HG02973 (cell line): ENCODE measurements around the gene MYO7A.
"Not testable (repeated sequence)": the region's sequence is repeated elsewhere in the genome, so short reads cannot be mapped to it uniquely, and the experiment has no call there.

ENCODE experiments used
- ATAC-seq: cut with Tn5 transposase; IDR thresholded peaks from one replicate; pipeline ENCODE4 v1.9.1; 2021; ENCODE audit warnings: moderate library complexity; ENCODE audit not compliant: unreplicated experiment

Gene MYO7A

DNA sequence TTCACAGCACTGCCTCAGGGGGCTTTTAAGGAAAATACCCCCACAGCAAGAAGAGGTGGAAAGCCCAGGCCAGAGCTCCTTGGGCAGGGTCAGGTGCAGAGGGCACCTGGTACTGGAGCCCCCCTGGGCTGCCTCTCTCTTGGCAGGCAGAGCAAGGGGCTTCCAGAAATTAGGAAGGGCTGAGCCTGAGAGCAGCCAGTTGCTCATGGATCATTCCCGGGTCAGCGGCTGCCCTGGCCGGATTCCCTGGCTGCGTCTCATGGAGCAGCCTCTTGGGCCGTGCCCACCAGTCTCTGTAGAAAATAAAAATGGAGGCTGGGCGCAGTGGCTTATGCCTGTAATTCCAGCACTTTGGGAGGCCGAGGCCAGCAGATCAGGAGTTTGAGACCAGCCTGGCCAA is 35.7 kb upstream of the MYO7A start:
- no peak for ATAC-seq

DNA sequence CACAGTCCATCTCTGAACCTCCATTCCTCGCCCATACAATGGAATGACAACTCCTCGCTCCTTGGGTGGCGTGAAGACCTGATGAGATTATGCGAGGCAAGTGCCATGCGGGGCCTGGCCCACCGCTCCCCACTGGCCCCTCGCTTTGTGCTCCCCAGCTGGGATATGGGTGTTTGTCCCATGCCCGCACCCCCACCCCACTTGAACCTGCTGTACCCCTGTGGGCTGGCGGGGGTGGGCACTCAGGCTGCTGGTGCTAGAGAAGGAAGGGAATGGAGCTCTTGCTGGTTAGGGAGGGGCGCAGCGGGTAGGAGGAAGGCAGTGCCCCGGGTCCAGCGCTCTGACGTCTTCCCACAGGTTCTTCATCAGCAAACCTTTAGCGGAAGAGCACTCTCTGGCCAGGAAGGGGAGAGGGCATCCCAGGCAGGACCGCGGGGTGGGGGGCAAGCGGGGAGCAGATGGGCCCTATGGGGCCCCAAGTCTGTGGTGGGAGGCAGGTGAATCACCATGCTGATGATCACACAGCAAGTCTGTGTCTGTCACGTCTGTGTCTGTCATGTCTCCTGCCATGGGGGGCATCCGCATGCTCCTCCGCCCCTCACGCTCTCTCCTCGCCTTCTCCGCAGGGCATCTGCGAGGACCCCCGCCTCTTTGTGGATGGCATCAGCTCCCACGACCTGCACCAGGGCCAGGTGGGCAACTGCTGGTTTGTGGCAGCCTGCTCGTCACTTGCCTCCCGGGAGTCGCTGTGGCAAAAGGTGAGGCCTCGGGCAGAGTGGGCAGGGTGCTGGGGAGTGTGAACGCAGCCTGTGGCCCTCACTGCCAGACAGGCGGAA is 34.8 kb upstream of the MYO7A start:
- ATAC-seq: no peak

DNA sequence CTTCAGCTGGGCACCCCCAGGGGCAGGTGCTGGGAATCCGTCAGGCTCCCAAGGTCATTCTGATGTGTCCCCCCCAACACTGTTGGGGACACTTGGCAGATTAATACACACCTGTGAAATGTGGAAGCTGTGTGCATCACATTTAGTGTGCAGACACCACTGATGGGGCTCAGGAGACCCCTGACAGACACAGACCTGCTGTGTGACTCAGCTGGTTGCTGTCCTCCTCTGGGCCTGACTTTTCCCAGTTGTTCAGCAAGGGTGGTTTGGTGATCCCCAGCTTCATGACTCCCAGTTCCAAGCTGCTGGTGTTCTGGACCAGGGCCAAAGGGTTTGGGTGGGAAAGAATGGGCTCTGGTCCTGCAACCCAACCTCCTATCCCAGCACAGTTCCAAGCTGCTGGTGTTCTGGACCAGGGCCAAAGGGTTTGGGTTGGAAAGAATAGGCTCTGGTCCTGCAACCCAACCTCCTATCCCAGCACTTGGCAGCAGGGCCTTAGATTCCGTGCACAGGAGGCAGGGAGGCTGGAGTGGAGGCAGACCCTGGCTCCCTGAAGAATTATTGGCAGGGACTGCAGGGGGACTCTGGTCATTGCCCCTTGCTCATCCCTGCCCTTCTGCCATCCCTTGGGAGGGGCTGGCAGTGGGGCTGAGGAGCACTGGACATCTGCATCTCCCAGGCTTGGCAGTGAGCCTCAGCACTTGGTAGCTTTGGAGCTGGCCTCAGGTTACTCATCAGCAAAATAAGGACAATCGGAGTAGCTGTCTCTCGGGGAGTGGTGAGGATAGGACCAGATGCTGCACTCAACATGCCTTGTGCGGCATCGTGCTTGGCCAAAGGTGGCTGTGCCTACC is 33.8 kb upstream of the MYO7A start:
- ATAC-seq: no peak

DNA sequence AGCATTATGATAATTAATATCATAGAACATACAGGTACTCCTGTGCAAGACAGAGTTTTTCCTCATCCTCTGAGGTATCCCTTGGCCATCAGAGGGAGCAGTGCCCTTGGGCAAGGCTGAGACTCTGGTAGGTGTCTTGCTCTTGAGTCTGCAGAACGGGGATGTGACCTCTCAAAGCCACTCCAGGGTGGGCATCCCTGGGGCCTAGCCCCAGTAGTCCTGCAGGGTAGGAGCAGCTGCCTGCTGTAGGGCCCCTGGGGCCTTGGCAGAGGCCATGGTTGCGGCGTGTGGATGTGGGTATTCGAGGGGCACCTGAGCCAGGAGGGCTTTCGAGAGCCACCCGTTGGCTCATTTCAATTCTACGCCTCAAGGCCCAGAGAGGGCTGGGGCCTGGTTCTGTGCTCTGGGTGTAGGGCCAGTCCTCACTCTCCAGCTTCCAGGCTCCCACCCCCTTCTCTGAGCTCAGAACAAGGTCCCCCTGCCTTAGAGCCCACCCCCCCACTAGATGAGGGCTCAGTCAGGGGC is 33.1 kb upstream of the MYO7A start:
- no peak for ATAC-seq

DNA sequence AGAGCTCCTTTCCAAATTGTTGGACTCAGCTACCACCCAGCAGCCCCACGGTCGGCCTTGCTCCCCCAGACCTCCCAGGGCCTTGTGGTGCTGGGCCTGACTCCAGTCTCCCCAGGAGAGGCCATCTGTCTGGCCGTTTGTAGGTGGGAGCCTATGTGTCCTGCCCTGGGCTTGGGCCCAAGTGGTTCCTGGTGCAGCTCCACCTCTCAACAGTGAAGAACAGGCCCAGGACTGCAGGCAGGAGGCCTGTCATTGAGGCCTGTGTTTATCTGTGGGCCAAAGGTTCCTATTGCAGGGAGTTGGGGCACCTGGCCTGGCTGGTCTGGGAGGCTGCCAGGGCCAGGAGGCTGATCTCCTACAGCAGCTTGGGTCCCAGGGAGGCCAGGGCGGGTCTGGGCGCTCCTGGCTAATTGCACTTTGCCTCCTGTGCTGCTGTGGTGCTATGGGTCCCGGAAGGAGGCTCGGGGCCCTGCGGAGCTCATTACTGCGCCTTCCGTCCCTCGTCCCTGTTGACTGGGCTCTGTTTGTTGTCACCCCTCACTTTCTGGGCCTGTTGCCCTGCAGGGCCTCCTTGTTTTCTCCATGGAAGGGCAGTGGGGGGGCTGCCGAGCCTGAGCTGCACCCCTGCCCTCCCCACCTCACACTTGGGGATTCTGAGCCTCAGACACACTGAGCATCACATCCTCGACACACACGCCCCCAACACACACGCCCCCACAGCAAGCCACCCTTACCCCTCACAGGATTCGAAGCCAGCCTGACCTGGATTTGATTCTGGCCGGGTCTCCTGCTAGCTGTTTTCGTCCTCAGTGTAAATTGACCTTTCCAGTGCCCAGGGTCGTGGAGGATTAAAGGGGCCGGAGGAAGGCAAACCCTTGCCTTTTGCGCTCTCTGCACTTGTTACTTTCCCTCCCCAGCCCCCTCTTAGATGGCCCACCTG is 32.2 kb upstream of the MYO7A start:
- ATAC-seq: no peak

DNA sequence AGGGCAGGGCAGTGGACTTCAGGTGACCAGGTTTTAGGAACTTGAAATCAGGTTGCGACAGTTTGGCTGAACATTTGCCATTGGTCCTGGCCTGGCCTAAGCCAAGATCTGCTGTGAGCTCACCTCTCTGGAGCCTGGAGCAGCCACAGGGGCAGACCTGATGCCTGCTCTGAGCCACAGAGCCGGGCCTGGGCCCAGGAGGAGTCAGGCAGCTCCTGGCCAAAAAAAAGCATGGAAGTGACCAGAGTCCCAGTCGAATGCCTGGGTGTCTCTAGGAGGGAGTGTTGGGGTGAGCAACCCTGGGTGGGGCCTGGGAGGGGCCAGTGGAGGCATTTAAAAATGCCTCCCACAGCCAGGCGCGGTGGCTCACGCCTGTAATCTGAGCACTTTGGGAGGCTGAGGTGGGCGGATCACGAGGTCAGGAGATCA is 31.4 kb upstream of the MYO7A start:
- no peak for ATAC-seq

DNA sequence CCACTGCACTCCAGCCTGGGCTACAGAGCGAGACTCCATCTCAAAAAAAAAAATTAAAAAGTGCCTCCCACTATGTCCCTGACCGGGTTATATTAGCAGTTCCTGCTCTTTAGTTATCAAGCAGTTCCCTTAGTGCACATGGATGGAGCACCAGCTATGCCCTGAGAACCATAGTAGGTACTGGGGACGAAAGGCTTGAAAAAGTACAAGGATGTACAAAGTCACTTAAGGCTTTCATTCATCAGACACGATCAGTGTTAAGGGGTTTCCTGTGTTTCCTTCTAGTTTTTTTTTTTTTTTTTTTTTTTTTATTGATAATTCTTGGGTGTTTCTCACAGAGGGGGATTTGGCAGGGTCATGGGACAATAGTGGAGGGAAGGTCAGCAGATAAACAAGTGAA is 30.9 kb upstream of the MYO7A start:
- ATAC-seq: not testable (repeated sequence)

DNA sequence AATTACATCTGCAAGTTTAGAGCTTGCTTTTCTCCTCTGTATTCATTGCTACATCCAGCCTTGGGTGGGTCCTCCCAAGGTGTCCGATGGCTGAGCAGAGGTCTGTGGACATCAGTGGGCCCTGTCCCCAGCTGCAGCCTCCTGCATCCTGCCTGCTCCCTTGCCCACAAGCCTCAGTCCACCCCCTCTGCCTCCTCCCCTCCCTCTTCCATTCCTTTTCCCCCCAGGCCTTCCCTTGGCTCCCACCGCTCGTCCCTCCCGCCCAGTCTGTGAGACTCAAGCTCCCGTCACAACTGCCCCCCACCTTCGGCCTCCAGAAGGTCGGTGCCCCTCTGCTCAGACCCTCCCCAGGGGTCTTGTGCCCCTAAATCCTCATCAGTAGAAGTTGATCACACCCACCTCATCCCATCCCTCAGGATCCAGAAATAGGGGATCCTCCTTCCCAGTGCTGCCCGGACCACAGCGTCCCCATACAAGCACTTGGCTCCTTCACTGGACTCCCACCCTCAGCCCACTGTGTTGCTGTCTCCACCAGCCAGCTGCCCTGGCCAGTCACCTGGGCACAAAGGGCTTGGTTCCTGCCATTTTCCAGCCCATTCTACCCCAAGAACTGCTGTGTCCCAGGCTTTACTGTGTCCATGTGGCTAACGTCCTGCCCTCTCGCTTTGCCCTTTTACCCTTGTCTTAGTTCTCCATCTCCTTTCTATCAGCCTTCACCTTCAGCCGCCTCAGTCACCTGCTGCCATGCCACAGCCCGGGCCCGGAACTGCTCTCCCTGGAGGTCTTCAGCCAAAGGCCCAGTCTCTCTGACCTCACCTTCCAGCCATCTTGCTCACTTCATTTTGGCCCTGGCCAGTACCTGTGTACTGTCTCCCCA is 27.6 kb upstream of the MYO7A start:
- no peak for ATAC-seq

DNA sequence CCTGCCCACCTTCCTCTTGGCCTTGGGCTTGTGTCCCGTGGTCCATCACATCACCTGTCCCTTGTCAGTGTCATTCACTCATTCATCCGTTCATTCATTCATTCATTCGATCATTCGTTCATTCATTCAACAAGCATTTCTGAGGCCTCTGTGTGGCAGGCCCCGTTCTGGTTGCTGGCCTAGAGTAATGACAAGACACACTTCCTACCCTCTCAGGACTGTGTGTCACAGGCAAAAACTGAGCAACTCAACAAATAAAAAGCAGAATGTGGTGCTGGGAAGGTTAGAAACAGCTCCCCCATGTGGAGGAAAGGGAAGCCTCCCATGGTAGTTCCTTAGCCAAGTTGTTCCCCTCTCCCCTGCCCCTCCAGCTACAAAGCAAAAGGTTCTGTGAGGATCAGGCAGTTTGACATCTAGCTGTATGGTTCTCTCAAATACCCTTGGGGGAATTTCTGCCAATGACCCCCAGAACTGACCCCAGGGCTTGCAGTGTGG is 27.0 kb upstream of the MYO7A start:
- ATAC-seq: no peak

DNA sequence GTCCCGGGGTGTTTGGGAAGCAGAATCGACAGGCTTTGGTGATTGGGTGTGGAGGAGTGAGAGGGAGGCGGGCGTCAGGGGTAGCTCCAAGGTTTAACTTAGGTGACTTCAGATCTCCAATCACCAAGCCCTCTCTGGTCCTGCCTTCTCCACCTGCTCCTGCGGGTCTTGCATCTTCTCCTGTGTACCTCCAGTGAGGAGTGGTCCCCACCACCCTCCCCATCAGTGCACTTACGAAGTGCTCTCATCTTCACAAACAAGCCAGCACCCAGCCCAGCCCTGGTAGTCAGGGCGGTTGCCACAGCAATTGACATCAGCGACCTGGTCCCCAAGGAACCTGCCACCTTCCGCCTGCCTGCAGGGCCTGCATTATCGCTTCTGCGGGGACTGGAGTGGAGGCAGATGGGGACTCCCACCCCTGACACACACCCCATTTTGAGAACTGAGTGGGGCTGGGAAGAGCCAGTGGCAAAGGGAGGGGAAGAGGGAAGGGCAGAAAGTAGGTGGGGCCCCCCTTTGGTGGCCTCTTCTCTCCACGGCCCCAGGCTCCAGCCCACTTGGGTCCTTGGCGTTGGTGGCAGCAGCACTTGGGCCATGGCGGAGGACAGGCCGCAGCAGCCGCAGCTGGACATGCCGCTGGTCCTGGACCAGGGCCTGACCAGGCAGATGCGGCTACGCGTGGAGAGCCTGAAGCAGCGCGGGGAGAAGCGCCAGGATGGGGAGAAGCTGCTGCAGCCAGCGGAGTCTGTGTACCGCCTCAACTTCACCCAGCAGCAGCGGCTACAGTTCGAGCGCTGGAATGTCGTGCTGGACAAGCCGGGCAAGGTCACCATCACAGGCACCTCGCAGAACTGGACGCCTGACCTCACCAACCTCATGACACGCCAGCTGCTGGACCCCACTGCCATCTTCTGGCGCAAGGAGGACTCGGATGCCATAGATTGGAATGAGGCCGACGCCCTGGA is 25.5 kb upstream of the MYO7A start, which contains the start of gene OMP:
TSS of gene OMP (plus strand) at position 595 of the 965 bp plus-strand sequence. CDS start at position 595, 0 bp downstream.
- ATAC-seq: no peak

DNA sequence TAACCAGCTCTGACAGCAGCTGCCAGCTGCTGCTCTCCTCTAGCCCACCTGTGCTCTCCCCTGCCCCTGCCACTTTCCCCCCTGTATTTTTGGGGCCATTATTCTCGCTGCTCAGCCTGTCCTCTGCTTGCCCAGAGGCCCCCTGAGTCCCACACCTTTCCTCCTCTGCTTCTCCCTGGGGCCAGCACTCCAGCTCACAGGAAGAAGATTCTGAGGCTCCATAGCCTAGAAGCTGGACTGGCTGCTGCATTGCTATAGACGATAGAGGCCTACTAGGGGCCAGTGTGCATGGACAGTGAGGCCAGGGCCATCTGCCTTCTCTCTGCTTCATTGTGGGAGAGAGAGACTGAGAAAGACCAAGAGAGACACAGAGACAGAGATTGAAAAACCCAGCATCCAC is 24.7 kb upstream of the MYO7A start:
- ATAC-seq: no peak

DNA sequence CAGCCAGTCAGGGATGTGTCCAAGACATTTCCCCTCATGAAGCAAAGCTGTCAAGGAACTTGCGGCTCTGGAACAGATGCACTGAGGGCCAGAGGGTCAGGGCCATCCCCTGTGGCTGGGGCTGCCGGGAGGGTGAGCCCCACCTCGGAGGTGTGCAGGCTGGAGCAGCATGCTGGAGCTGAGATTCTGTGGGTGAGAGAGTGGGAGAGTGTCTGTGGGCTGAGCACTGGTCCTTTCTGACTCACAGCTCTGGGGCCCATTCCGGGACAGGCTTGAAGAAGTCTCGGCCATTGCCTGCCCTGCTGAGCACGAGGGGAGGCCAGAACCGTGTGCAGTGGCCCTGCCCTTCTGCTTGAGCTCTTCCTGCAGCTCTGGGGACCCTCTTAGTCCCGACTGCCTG is 23.3 kb upstream of the MYO7A start:
- ATAC-seq: no peak

DNA sequence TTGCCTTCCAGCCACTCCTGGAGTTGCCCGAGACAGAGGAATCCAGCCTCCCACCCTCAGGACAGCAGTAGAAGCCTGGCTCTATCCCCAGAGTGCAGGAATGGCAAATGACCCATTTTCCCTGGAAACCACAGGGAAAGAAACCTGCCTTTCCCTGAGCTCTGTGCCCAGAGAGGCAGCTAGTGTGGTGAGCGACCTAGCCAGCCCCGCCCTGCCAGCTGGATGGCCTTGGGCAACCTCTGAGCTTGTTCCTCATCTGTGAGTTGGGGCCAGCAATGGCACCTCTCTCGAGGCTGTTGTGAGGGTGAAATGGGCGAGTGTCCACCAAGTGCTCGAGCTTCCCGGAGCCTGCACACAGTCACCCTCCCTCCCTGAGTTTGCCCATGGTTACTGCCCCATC is 21.7 kb upstream of the MYO7A start:
- no peak for ATAC-seq

DNA sequence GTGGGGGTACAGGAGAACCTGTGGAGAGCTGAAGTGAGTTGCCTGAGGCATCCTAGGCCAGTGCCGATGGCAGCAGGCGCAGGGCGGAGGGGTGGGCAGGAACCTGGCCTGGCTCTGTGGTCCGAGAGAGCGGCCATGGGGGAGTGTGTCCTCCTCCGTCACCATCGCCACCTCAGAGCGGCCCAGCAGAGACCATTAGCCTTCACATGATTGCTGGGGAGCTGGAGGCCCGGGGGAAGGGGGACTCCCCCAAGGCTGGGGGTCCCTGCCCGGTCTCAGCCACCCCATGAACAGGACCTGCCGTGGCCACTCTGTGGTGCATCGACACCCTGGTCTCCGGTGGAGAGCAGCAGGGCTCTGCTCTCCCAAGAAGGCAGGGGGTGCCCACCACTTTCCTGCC is 21.3 kb upstream of the MYO7A start:
- ATAC-seq: no peak

DNA sequence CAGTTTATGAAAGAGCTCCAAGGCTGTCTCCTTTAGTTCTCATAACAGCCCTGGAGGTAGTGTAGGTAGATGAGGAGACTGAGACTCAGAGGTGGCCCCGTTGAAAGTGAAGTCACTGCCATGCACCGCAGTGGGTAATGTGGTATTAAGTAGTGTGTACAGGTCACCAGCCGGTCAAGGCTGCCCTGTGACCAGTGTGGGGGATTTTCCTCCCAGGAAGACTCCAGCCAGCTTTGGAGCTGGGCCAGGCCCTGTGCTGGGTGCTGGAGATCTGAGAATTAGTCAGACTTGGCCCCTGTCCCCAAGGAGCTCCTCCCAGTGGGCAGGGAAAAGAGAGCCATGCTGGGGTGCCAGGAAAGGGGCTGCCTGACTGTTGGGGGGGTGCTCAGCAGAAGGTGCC is 20.1 kb upstream of the MYO7A start:
- ATAC-seq: no peak

DNA sequence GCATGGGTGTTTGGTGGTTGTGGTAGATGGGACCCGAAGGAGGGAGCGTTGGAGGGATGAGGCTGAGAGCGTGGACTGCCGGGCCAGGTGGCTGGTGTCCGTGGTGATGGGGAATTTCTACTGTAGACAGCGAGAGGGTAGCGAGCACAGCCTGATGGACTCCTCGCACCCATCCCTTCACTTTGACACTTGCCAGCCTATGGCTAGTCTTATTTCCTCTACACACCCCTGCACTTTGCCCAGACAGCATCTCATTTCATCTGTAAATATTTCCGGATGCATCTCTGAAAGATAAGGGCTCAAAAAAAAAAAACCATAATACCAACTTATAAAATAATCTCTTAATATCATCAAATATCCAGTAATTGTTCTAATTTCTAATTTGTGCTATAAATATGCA is 19.6 kb upstream of the MYO7A start:
- ATAC-seq: no peak

DNA sequence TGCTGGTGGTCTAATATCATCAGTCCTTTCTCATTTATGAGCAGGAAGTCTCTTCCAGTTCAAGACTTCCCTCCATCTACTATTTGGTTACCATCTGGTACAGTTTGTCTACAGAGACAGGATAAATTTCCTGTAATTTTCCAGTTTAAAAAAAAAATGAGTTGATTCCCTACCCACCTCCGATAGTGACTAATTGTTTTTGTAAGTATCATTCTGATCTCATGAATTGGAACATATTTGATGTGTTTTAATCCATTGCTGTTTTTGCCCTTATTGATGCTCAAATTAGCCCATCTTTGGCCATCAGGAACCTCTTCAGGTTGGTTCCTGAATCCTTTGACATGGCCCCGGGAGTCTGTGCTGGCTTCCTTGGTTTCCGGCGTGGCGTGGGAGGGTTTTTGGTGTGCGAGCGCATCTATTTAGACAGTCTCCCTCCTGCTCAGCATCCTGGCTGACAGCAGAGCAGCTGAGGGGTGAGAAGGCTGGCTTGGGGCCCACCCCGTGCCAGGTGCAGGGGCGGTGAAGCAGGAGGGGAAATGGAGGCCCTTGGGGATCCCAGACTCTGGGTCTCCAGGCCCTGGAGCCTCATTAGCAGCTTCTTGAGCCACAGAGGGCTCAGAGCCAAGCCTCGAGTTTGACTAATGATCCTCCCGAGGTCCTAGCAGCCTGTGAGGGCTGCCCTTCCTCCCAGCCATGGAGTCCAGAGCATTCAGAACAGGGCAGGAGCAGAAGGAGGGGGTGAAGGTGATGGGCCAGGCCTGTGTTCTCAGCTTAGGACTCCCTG is 18.6 kb upstream of the MYO7A start:
- no peak for ATAC-seq

DNA sequence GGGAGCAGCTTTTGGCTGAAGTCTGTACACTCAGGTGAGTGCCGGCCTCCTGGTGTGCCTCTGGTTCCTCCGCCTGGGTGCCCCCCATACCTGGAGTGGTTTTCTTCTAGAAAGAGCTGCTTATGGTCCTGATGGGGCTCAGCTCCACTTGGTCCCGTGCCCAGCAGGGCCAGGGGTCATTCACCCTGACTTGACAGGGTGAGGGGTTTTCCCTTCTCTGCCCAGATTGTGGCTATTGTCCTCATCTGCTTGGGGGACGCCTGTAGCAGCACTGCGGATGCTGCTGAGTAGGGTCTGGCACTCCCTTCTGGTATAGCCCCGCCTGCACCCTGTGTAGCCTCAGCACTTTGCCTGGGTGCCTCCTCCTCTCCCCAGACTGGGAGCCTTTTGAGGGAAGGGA is 17.2 kb upstream of the MYO7A start:
- ATAC-seq: no peak
